NCI-H1105 treated with DMSO at 0.1 percent for 48 hours (cell line): ENCODE measurements around the gene JAKMIP2.
"Not testable (repeated sequence)": the region's sequence is repeated elsewhere in the genome, so short reads cannot be mapped to it uniquely, and the experiment has no call there.

Source experiments
- DNase-seq: peaks from one replicate; lab custom pipeline; 2025; lab: John Stamatoyannopoulos, UW

The JAKMIP2 gene

GRCh38 chr5:147601652-147602051 is 180.9 kb downstream of the JAKMIP2 start:
- no peak for DNase-seq

DNA sequence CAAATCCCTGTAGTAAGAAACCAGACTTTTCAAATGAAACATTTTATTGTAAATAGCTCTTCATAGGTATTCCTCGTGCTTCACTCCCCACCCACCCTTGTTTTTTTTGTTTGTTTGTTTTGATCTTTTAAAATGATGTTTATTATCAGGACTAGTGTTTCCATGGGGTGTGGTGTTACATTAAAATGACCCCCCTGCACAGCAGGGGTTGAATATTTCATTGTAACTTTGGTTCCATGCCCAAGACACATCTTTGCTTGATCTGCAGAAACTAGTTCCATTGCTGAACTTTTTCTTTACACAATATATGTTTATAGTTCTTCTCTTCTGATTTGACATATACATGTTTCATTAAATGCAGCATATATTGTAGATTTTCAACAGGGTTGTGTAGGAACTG is 191.4 kb downstream of the JAKMIP2 start:
- no peak for DNase-seq

- no peak for DNase-seq
Observed at GRCh38 chr5:147590096-147590495, 192.4 kb downstream of the JAKMIP2 start.

DNA sequence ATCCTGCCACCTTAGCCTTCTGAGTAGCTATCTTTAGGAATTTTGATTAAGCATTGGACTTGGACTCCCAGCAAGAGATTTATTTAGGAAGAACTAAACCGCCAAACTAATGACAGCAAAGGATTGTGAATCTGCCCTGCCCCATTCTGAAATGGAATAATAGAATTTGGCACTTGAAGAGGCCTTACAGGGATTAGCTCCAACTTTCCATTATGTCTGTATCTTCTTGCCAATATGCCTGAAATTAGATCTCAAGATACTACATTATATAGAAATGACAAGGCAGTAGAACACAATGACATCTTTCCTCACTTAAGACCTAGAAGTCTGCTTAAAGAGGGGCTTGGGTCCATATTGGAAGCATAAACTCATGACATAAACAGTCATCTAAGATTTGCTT is 195.7 kb downstream of the JAKMIP2 start:
- DNase-seq, result no peak

DNA sequence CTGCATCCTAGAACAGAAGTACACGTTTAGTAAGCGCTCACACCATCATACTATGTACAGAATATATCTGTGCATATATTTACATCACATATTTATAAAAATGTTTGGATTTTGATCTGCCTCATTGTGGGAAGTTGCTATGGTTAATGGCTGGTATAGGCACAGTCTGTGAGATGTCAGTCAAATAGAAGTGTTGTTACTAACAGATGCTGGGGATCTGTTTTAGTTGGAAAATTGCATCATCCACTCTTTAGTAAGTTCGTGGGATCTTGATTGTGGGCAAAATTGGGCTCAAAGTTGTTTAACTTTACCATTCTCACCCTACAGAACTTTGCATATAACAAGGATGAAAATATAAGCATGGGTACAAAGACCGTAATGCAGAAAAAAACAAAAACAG is 196.3 kb downstream of the JAKMIP2 start:
- DNase-seq, result no peak

DNA sequence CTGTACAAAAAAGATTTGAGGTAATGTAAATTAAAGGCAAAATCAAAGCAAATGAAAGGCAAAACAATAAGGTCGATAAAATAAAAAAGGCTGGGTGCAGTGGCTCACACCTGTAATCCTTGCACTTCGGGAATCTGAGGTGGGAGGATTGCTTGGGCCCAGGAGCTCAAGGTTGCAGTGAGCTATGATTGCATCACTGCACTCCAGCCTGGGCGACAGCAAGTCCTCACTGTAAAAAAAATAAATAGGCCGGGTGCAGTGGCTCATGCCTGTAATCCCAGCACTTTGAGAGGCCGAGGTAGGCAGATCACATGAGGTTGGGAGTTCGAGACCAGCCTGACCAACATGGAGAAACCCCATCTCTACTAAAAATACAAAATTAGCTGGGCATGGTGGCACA is 200.3 kb downstream of the JAKMIP2 start:
- DNase-seq, result not testable (repeated sequence)

DNA sequence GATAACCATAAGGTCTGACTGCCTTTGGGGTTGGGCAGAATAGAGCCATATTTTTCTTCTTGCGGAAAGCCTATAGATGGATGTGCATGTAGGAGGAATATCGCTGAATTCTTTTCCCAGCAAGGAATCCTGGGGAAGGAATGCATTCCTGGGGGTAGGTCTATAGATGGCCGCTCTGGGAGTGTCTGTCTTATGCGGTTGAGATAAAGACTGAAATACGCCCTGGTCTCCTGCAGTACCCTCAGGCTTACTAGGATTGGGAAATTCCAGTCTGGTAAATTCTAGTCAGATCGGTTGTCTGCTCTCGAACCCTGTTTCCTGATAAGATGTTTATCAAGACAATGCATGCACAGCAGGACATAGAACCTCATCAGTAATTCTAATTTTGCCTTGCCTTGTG is 202.1 kb downstream of the JAKMIP2 start:
- DNase-seq, result not testable (repeated sequence)

DNA sequence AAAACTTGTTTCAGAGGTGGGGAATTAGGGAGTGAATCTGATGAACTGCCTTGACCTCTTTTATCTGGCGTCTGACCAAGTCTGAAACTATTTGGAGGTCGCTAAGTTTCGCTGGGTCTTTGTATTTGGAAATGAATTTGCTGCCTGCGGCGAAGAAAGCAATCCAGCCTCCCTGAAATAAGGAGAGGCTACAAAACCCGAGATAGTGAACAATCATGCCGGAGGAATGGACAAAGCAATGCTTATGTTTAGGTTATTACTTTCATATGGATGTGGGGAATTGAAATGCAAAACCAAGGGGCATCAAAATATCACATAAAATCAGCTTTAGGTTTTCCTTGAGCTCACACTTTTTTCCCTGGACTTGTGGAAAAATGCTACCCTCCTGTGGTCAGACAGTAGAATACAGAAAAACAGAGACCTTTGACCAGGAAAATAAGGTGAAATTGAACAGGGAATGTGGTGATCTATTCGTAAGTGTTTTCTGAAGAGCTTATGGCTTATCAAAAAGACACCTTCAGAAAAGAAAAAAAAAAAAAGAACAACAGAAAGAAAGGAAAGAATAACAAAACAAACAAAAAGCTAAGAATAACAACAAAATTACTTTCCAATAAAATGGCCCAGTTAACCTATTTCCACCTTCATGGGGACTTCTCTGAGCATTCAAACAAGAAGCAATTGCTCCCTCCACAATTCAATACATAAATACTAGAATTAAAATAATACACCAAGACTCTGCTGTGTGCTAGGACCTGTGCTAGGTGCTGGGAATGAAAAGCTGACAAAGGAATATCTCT is 204.1 kb downstream of the JAKMIP2 start:
- DNase-seq, result peak; percentile 47

DNA sequence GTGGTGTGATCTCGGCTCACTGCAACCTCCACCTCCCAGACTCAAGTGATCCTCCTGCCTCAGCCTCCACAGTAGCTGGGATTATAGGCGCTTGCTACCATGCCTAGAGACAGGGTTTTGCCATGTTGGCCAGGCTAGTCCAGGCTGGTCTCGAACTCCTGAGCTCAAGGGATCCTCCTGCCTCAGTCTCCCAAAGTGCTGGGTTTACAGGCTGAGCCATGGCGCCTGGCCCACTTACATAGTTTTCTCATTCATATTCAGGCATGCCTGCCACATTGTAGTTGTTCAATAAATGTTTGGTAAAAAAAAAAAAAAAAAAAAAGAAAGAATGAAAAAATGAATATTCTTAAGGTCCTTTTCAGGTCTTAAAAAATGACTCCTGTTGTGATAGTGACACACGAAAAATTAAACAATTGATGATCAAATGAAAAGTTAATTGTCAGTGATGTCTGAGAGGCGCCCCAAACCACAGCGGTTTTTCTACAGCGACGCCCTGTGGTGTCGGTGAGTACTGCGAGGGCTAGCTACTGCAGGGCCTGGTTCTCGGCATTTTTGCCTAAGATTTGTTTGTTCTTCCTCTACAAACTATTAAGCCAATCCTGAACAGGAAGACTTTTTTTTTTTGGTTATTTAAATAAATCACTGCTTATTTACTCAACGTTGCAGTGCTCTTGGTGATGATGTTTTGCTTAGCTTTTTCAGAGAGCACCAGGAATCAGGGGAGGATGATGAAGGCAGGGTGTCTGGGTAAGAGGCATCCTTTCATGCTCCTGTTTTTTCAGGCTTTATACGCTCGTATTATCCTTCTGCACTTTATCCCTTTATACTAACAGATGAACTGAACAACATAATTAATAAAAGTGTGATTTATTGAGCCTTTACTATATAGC is 205.6 kb downstream of the JAKMIP2 start:
- DNase-seq, result no peak

GRCh38 chr5:147575598-147575997 is 206.9 kb downstream of the JAKMIP2 start:
- DNase-seq, result no peak

DNA sequence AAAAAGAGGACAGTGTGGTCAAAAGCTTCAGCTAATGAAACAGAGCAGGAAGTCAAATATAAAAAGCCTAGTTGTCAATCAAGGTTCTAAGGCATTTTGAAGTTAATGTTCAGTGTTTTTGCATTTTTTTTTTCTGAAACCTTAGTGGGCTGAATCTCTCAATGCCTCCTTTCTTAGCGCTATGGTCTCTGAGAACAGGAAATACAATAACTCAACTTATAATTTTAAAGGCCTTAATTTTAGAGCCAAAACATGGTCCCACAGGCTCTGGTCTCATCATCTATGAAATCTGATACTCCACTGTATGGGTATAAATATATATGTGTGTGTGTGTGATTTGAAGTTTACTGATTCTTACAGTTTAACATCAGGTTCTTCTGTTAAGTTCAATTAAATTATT is 209.3 kb downstream of the JAKMIP2 start:
- no peak for DNase-seq

GRCh38 chr5:147568710-147569406 is 213.7 kb downstream of the JAKMIP2 start:
- DNase-seq, result no peak

GRCh38 chr5:147567917-147568598 is 214.5 kb downstream of the JAKMIP2 start:
- no peak for DNase-seq

DNA sequence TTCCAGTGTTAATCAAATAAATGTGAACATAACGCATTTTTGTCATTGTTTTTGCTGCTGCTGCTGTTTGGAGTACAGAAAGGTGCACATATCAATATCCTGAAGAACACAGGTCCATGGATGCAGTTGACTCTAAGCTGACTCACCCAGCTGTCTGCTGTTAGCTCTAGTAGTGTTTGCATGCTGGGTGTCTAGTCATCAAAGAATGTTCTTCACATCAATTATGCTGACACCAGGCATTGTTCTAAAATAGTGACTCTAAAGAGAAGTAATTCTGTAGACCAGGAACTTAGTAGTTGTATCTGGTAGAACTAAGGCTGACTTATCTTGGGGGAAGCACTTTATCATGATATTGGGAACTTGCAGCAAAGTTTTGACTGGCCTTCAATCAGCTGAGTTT is 217.0 kb downstream of the JAKMIP2 start:
- no peak for DNase-seq

GRCh38 chr5:147564124-147564486 is 218.4 kb downstream of the JAKMIP2 start:
- no peak for DNase-seq

GRCh38 chr5:147563466-147564123 is 218.9 kb downstream of the JAKMIP2 start:
- DNase-seq, result no peak

DNA sequence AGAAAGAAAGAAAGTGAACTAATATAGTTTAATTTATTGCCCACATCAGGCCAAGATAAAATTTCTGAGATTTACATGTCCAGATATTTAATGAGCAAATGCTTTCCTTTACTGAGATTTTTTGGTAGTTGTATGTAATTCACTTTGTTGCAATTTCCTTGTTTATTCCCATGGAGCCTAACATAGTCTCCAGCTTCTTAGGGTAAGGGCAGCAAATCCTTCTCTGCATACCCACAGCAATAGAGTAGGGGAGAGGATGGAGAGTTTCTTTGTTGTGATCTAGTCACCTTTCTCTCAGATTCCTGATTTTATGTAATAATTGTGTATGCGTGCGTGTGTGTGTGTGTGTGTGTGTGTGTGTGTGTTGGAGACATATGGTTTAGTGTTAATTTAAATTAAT is 221.1 kb downstream of the JAKMIP2 start:
- DNase-seq, result no peak

GRCh38 chr5:147560718-147561331 is 221.7 kb downstream of the JAKMIP2 start:
- no peak for DNase-seq

GRCh38 chr5:147559749-147560148 is 222.8 kb downstream of the JAKMIP2 start:
- no peak for DNase-seq

- peak; percentile 37 for DNase-seq
Observed at GRCh38 chr5:147558826-147559225, 223.7 kb downstream of the JAKMIP2 start.
